Memory B cell (primary cell): ENCODE results near the gene PDE7B.
"Not testable (repeated sequence)": the region's sequence is repeated elsewhere in the genome, so short reads cannot be mapped to it uniquely, and the experiment has no call there.

Experiments used
- ATAC-seq: fragments of 150-1000 bp; cut with Tn5 transposase; 2 replicates; pipeline ENCODE4 v1.10.0; 2021; ENCODE audit warnings: low read depth, mild to moderate bottlenecking, moderate library complexity
- DNase-seq, 2 donors: peaks; one replicate each; pipeline ENCODE4 v3.0.0; 2022; ENCODE audit warnings: low spot score in 2 of 2
- H3K27ac Mint-ChIP-seq: one replicate; pipeline ENCODE4 v1.8.0; 2022; ENCODE audit warnings: mild to moderate bottlenecking, moderate library complexity, mixed read lengths
- H3K27me3 Mint-ChIP-seq: one replicate; pipeline ENCODE4 v1.8.0; 2022; ENCODE audit warnings: mixed read lengths
- H3K36me3 Mint-ChIP-seq: one replicate; pipeline ENCODE4 v1.8.0; 2022; ENCODE audit warnings: mild to moderate bottlenecking, mixed read lengths
- H3K4me1 Mint-ChIP-seq: one replicate; pipeline ENCODE4 v1.8.0; 2022; ENCODE audit warnings: mixed read lengths
- H3K4me3 Mint-ChIP-seq: one replicate; pipeline ENCODE4 v1.8.0; 2022; ENCODE audit warnings: mild to moderate bottlenecking, moderate library complexity, mixed read lengths
- H3K9me3 Mint-ChIP-seq: one replicate; pipeline ENCODE4 v1.8.0; 2022; ENCODE audit warnings: mixed read lengths

PDE7B gene

DNA sequence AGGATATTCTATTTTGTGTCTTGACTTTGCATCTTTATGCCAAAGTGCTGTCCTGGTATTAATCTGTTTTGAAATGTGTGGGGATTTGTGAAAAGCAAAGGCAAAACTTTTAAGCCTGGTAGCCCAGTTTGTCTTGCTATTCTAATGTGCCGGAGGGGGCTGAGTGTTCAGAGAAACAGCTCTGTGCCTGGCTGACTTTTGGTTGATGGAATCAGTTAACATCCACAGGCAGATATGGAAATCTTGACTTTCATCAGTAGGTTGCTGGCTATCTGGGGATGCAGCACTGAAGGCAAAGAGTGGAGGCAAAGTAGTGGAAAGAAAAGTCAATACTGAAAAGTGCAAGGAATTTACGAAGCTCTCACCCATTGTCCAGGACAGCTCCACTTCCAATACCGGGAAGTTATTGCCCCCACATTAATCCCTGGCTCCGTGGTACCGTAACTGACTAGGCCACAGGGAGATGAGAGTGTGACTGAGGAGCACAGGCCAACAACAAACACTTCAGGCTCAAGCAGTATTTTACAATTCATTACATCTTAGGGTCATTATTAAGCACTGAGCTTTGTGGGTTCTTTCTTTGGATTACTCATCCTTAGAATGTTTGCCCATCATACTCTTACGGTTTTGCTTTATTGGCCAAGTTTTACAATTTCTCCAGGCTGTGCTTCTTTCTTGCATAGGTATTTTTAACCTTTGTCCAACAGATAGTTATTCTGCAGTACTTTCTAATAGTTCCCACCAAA, 234.0 kb downstream of the PDE7B start:
- no peaks in the 10 kb centered on the region for H3K27me3 Mint-ChIP-seq
- H3K9me3 Mint-ChIP-seq, result no peaks in the 10 kb centered on the region
- DNase-seq (no peak), ATAC-seq (no peak)
- no peak overlapping the region for H3K27ac Mint-ChIP-seq
- H3K4me1 Mint-ChIP-seq, result no peaks in the 10 kb centered on the region
- H3K4me3 Mint-ChIP-seq, result no peak overlapping the region
- H3K36me3 Mint-ChIP-seq, result no peaks in the 10 kb centered on the region

DNA sequence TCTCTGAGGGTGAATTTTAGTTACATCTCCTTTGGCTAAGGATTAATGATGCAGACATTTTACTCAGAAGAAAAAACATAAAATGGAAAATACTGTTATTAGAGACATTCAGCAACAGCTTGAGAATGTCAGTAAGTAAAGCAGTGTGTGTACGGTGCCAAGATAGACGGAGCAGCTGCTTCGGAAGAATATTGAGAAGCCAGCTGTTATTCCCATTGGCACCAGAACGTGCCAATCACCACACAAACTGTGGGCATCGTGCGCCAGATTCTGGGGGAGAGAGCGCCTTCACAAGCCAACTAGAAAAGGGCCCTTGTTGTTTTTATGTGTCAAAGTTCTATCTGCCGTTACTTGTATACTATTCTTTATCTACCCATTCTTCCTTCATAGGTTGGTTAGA, 235.2 kb downstream of the PDE7B start:
- Mint-ChIP-seq H3K36me3 (no peaks in the 10 kb centered on the region), H3K27ac (no peak overlapping the region), H3K4me1 (no peaks in the 10 kb centered on the region), H3K27me3 (no peaks in the 10 kb centered on the region), H3K4me3 (no peak overlapping the region), H3K9me3 (no peaks in the 10 kb centered on the region)
- DNase-seq (no peak), ATAC-seq (no peak)

- Mint-ChIP-seq H3K27me3 (no peaks in the 10 kb centered on the region), H3K36me3 (no peaks in the 10 kb centered on the region)
Observed at GRCh38 chr6:136087986-136088385, 236.5 kb downstream of the PDE7B start.

DNA sequence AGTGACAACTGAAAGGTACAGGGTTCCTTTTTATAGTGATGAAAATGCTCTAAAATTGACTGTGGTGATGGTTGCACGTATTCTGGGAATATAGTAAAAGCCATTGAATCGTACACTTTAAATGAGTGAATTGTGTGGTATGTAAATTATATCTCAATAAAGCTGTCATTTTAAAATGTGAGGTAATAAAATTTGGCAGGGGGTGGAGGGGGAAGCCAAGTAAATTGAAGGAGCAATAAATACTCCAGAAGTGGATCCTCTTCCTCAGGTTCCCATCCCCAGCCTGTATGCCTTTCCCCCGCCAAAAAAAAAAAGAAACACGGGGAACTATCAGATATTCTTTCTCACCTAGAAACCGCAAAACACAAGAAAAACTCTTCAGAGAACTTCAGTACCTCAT, 237.2 kb downstream of the PDE7B start:
- Mint-ChIP-seq H3K27ac (no peak overlapping the region), H3K27me3 (no peaks in the 10 kb centered on the region), H3K4me3 (no peak overlapping the region), H3K9me3 (peaks cover 3% of the 10 kb centered on the region), H3K36me3 (no peaks in the 10 kb centered on the region), H3K4me1 (no peaks in the 10 kb centered on the region)
- no peak for DNase-seq
- ATAC-seq, result no peak

More at GRCh38 chr6:136087986-136088385, 236.5 kb downstream of the PDE7B start:
- ATAC-seq (no peak), DNase-seq (no peak)
- Mint-ChIP-seq H3K4me3 (no peak overlapping the region), H3K9me3 (peaks cover 2% of the 10 kb centered on the region), H3K4me1 (no peaks in the 10 kb centered on the region), H3K27ac (no peak overlapping the region)

DNA sequence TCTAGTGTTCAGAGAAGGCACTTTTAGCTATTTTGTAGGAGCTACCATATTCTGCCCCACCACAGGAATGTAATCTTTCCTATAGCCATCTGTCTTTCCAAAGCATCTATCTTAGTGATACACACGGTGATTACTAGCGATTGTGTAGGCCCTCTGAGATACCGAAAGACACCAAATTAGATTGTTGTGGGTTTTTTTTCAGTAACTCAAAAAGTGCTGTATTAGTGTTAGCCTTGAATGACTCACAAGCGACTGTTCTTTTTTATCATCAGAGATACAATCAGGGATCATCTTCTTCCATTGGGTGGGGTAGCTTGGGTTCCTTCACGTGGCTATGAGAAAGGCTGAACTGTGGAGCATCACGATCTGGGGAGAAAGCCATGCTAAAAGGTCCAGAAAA, 238.4 kb downstream of the PDE7B start:
- peaks cover 9% of the 10 kb centered on the region for H3K9me3 Mint-ChIP-seq
- no peaks in the 10 kb centered on the region for H3K27me3 Mint-ChIP-seq
- no peak for ATAC-seq
- no peak overlapping the region for H3K4me3 Mint-ChIP-seq
- no peak for DNase-seq
- peaks cover 6% of the 10 kb centered on the region for H3K36me3 Mint-ChIP-seq
- no peak overlapping the region for H3K27ac Mint-ChIP-seq
- no peaks in the 10 kb centered on the region for H3K4me1 Mint-ChIP-seq

DNA sequence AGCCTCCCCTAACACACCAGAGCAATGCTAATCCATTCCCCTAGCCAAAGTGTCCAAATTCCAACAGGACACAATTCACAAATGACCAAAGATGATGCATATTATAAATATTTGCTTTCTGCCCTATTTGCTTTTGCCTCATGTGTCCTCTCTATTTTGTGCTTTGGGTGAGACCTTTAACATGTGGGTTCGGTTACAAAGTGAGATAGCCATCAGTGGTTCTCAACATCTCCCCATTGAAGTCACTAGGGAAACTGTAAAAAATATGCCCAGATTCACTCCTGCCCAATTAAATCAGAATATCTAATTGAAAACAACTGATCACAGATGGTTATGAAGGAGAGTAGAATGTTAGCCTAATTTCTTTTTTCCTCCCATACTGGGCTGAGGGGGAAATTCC, 239.4 kb downstream of the PDE7B start:
- no peak overlapping the region for H3K4me3 Mint-ChIP-seq

GRCh38 chr6:136092897-136093296, 241.4 kb downstream of the PDE7B start:
- no peaks in the 10 kb centered on the region for H3K4me1 Mint-ChIP-seq
- H3K36me3 Mint-ChIP-seq, result peaks cover 9% of the 10 kb centered on the region
- no peak for ATAC-seq
- peaks cover 9% of the 10 kb centered on the region for H3K9me3 Mint-ChIP-seq
- peaks cover 1% of the 10 kb centered on the region for H3K27me3 Mint-ChIP-seq
- DNase-seq, result no peak
- H3K4me3 Mint-ChIP-seq, result no peak overlapping the region
- H3K27ac Mint-ChIP-seq, result no peak overlapping the region

More for the DNA sequence above, 239.4 kb downstream of the PDE7B start:
- peaks cover 6% of the 10 kb centered on the region for H3K36me3 Mint-ChIP-seq
- no peaks in the 10 kb centered on the region for H3K4me1 Mint-ChIP-seq
- DNase-seq (no peak), ATAC-seq (no peak)
- peaks cover 9% of the 10 kb centered on the region for H3K9me3 Mint-ChIP-seq
- no peaks in the 10 kb centered on the region for H3K27me3 Mint-ChIP-seq
- H3K27ac Mint-ChIP-seq, result no peak overlapping the region

GRCh38 chr6:136093835-136094234, 242.3 kb downstream of the PDE7B start:
- DNase-seq (no peak), ATAC-seq (no peak)
- H3K27ac Mint-ChIP-seq, result no peak overlapping the region
- no peak overlapping the region for H3K4me3 Mint-ChIP-seq
- peaks cover 1% of the 10 kb centered on the region for H3K27me3 Mint-ChIP-seq
- H3K9me3 Mint-ChIP-seq, result peaks cover 9% of the 10 kb centered on the region
- H3K36me3 Mint-ChIP-seq, result peaks cover 9% of the 10 kb centered on the region
- no peaks in the 10 kb centered on the region for H3K4me1 Mint-ChIP-seq

DNA sequence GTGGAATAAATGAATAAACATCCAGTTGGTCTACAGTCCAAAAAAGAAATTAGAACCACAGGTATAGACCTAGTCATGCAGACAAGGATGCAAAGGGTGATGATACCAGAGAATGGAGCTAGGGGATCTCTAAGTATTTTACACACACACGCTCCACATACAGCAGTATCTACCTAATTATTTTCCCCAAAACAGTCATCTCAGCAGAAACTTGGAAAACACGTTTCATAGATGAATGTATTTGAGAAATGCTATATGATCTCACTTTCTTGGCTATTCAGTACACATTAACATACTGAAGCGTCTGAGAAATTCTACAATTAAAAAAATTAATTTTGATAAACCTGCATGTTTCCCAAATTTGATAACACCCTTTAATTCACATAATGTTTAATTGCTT, 243.3 kb downstream of the PDE7B start:
- DNase-seq (no peak), ATAC-seq (no peak)
- Mint-ChIP-seq H3K36me3 (peaks cover 9% of the 10 kb centered on the region), H3K9me3 (peaks cover 9% of the 10 kb centered on the region), H3K27ac (no peak overlapping the region), H3K27me3 (peaks cover 1% of the 10 kb centered on the region), H3K4me3 (no peak overlapping the region), H3K4me1 (no peaks in the 10 kb centered on the region)

GRCh38 chr6:136095986-136096385, 244.5 kb downstream of the PDE7B start:
- H3K4me1 Mint-ChIP-seq, result no peaks in the 10 kb centered on the region
- H3K27me3 Mint-ChIP-seq, result peaks cover 1% of the 10 kb centered on the region
- peaks cover 9% of the 10 kb centered on the region for H3K36me3 Mint-ChIP-seq
- no peak for ATAC-seq
- H3K4me3 Mint-ChIP-seq, result no peak overlapping the region
- DNase-seq, result no peak
- H3K27ac Mint-ChIP-seq, result no peak overlapping the region
- H3K9me3 Mint-ChIP-seq, result peaks cover 9% of the 10 kb centered on the region

DNA sequence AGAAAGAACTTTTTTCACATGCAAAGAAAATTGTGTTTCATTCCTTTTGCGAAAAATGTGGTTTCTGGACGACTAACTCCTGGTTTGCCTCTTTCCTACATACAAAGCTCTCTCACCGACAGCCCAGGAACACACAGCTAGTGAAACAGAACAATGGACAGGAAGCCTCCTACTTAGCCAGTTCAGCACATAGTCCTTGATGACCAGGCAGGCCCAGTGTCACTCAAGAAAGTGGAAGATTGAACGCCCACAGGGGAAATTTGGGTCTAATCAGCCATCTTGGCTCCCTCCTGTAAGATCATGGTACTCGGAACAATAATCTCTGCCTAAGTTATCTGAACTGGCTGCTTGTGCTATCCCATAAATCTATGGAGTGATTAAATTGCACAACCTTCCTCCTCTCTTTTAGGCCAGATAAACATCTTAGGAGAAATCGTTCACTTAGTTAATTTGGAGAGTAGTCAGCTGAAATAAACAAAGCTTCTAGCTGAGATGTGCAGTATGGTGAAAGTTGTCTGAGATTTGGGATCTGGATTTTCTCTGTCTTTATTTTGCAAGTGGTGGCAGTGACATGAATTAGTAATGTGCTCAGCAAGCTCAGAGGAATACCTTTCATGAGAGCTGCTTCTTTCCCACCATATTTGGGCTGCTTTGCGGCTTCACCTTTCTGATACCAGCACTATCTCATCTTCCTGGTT, 251.6 kb downstream of the PDE7B start:
- no peaks in the 10 kb centered on the region for H3K4me1 Mint-ChIP-seq
- no peaks in the 10 kb centered on the region for H3K9me3 Mint-ChIP-seq
- DNase-seq (no peak), ATAC-seq (no peak)
- no peaks in the 10 kb centered on the region for H3K27me3 Mint-ChIP-seq
- no peak overlapping the region for H3K4me3 Mint-ChIP-seq
- no peak overlapping the region for H3K27ac Mint-ChIP-seq
- peaks cover 4% of the 10 kb centered on the region for H3K36me3 Mint-ChIP-seq

- Mint-ChIP-seq H3K27me3 (no peaks in the 10 kb centered on the region), H3K4me3 (no peak overlapping the region), H3K36me3 (peaks cover 4% of the 10 kb centered on the region), H3K4me1 (no peaks in the 10 kb centered on the region), H3K9me3 (no peaks in the 10 kb centered on the region), H3K27ac (no peak overlapping the region)
- ATAC-seq (no peak), DNase-seq (no peak)
Observed at GRCh38 chr6:136103763-136104311, 252.3 kb downstream of the PDE7B start.

GRCh38 chr6:136104556-136104955, 253.1 kb downstream of the PDE7B start:
- no peak overlapping the region for H3K27ac Mint-ChIP-seq
- H3K4me1 Mint-ChIP-seq, result no peaks in the 10 kb centered on the region
- no peak for DNase-seq
- no peaks in the 10 kb centered on the region for H3K9me3 Mint-ChIP-seq
- H3K4me3 Mint-ChIP-seq, result no peak overlapping the region
- ATAC-seq, result no peak
- no peaks in the 10 kb centered on the region for H3K27me3 Mint-ChIP-seq
- H3K36me3 Mint-ChIP-seq, result peaks cover 4% of the 10 kb centered on the region

GRCh38 chr6:136105797-136106196, 254.3 kb downstream of the PDE7B start:
- not testable (repeated sequence) for H3K27ac Mint-ChIP-seq, H3K9me3 Mint-ChIP-seq, H3K4me3 Mint-ChIP-seq, DNase-seq, H3K4me1 Mint-ChIP-seq, ATAC-seq, H3K27me3 Mint-ChIP-seq, H3K36me3 Mint-ChIP-seq
